ENCODE data around the gene PAX5.

The PAX5 gene

GRCh38 chr9:37011530-37011929 is 22.5 kb downstream of the PAX5 start:
- no peak for DNase-seq

GRCh38 chr9:37010976-37011375 is 23.1 kb downstream of the PAX5 start:
- DNase-seq = no peak

GRCh38 chr9:37010180-37010579 is 23.9 kb downstream of the PAX5 start:
- DNase-seq = no peak

GRCh38 chr9:37007295-37007694 is 26.8 kb downstream of the PAX5 start:
- DNase-seq = no peak

GRCh38 chr9:37005517-37006140 is 28.4 kb downstream of the PAX5 start:
- DNase-seq = no peak

GRCh38 chr9:37004424-37004935 is 29.6 kb downstream of the PAX5 start:
- no peak for DNase-seq

- DNase-seq = peak; percentile 51
Observed at GRCh38 chr9:37002413-37003217, 31.5 kb downstream of the PAX5 start.

- DNase-seq = no peak
Observed at GRCh38 chr9:37002036-37002412, 32.0 kb downstream of the PAX5 start.

GRCh38 chr9:37001459-37001858 is 32.6 kb downstream of the PAX5 start:
- DNase-seq = peak; percentile 44

- DNase-seq = no peak
Observed at GRCh38 chr9:36999728-37000333, 34.2 kb downstream of the PAX5 start.

- no peak for DNase-seq
Observed at GRCh38 chr9:36997414-36997813, 36.7 kb downstream of the PAX5 start.

GRCh38 chr9:36996706-36997086 is 37.4 kb downstream of the PAX5 start:
- no peak for DNase-seq

- peak; percentile 77 for DNase-seq
Observed at GRCh38 chr9:36995927-36996705, 38.0 kb downstream of the PAX5 start.

GRCh38 chr9:36993933-36994764 is 39.9 kb downstream of the PAX5 start:
- no peak for DNase-seq

- DNase-seq = no peak
Observed at GRCh38 chr9:36992501-36993316, 41.4 kb downstream of the PAX5 start.

GRCh38 chr9:36991516-36992134 is 42.4 kb downstream of the PAX5 start:
- peak; percentile 43 for DNase-seq

- no peak for DNase-seq
Observed at GRCh38 chr9:36988848-36989247, 45.2 kb downstream of the PAX5 start.

- DNase-seq = peak; percentile 36
Observed at GRCh38 chr9:36987891-36988290, 46.2 kb downstream of the PAX5 start.

GRCh38 chr9:36987409-36987808 is 46.7 kb downstream of the PAX5 start:
- peak; percentile 43 for DNase-seq

- peak; percentile 67 for DNase-seq
Observed at GRCh38 chr9:36986468-36987408, 47.3 kb downstream of the PAX5 start.

All from retina (tissue), 1 donor.